T-helper 1 cell treated with Interleukin-12 subunit alpha and Interleukin-12 subunit beta and Interleukin-4 antibody, amounts not matched to agents 30 μg/mL and 1 μg/mL, for 36 hours (primary cell): ENCODE results near the gene AFG3L2.
A peak's percentile ranks its signal among the peaks of the same experiment; 100 is the strongest.
"Not testable (repeated sequence)": the region's sequence is repeated elsewhere in the genome, so short reads cannot be mapped to it uniquely, and the experiment has no call there.

Experiments used
- H3K27ac Mint-ChIP-seq: one replicate; pipeline ENCODE4 v1.8.0; 2021; ENCODE audit warnings: mild to moderate bottlenecking, mixed read lengths
- H3K27me3 Mint-ChIP-seq: one replicate; pipeline ENCODE4 v1.8.0; 2021; ENCODE audit warnings: low read depth, mixed read lengths
- H3K36me3 Mint-ChIP-seq: one replicate; pipeline ENCODE4 v1.8.0; 2021; ENCODE audit warnings: low read depth, mixed read lengths
- H3K4me1 Mint-ChIP-seq: one replicate; pipeline ENCODE4 v1.8.0; 2021; ENCODE audit warnings: low read depth, mixed read lengths
- H3K4me3 Mint-ChIP-seq: one replicate; pipeline ENCODE4 v1.8.0; 2021; ENCODE audit warnings: mild to moderate bottlenecking, moderate library complexity, mixed read lengths
- H3K9me3 Mint-ChIP-seq: one replicate; pipeline ENCODE4 v1.8.0; 2021; ENCODE audit warnings: mixed read lengths

The AFG3L2 gene

GRCh38 chr18:12376754-12377555, at the start of gene AFG3L2:
Gene AFG3L2 (minus strand): TSS chr18:12377227. CDS start chr18:12377082, 145 bp downstream.
- Mint-ChIP-seq H3K9me3 (no peaks in the 10 kb centered on the region), H3K4me1 (peaks cover 31% of the 10 kb centered on the region), H3K4me3 (peak within 1 kb of the TSS; percentile 89), H3K27ac (peak within 1 kb of the TSS; percentile 91), H3K36me3 (no peaks in the 10 kb centered on the region), H3K27me3 (peaks cover 16% of the 10 kb centered on the region)

- H3K4me1 Mint-ChIP-seq = peaks cover 6% of the 10 kb centered on the region
- no peaks in the 10 kb centered on the region for H3K27me3 Mint-ChIP-seq
- H3K36me3 Mint-ChIP-seq = no peaks in the 10 kb centered on the region
- H3K4me3 Mint-ChIP-seq = no peak overlapping the region
- H3K9me3 Mint-ChIP-seq = no peaks in the 10 kb centered on the region
- no peak overlapping the region for H3K27ac Mint-ChIP-seq
These were observed 47.2 kb upstream of the AFG3L2 start for GRCh38 chr18:12424252-12424651.

GRCh38 chr18:12423820-12424219, 46.8 kb upstream of the AFG3L2 start:
- no peaks in the 10 kb centered on the region for H3K36me3 Mint-ChIP-seq
- no peak overlapping the region for H3K4me3 Mint-ChIP-seq
- no peak overlapping the region for H3K27ac Mint-ChIP-seq
- H3K9me3 Mint-ChIP-seq = no peaks in the 10 kb centered on the region
- no peaks in the 10 kb centered on the region for H3K27me3 Mint-ChIP-seq
- H3K4me1 Mint-ChIP-seq = peaks cover 6% of the 10 kb centered on the region

- no peaks in the 10 kb centered on the region for H3K27me3 Mint-ChIP-seq
- no peak overlapping the region for H3K4me3 Mint-ChIP-seq
- H3K9me3 Mint-ChIP-seq = no peaks in the 10 kb centered on the region
- no peak overlapping the region for H3K27ac Mint-ChIP-seq
- peaks cover 6% of the 10 kb centered on the region for H3K4me1 Mint-ChIP-seq
- H3K36me3 Mint-ChIP-seq = no peaks in the 10 kb centered on the region
These were observed 46.4 kb upstream of the AFG3L2 start for GRCh38 chr18:12423393-12423792.

- H3K4me1 Mint-ChIP-seq = peaks cover 6% of the 10 kb centered on the region
- no peaks in the 10 kb centered on the region for H3K27me3 Mint-ChIP-seq
- no peaks in the 10 kb centered on the region for H3K9me3 Mint-ChIP-seq
- H3K27ac Mint-ChIP-seq = no peak overlapping the region
- no peaks in the 10 kb centered on the region for H3K36me3 Mint-ChIP-seq
- H3K4me3 Mint-ChIP-seq = no peak overlapping the region
These were observed 45.9 kb upstream of the AFG3L2 start for GRCh38 chr18:12422936-12423335.

GRCh38 chr18:12421732-12422131, 44.7 kb upstream of the AFG3L2 start:
- H3K27ac Mint-ChIP-seq = no peak overlapping the region
- H3K9me3 Mint-ChIP-seq = no peaks in the 10 kb centered on the region
- peaks cover 6% of the 10 kb centered on the region for H3K4me1 Mint-ChIP-seq
- H3K4me3 Mint-ChIP-seq = no peak overlapping the region
- no peaks in the 10 kb centered on the region for H3K36me3 Mint-ChIP-seq
- no peaks in the 10 kb centered on the region for H3K27me3 Mint-ChIP-seq

- H3K27me3 Mint-ChIP-seq = no peaks in the 10 kb centered on the region
- H3K4me3 Mint-ChIP-seq = peak overlapping the region; percentile 72
- H3K4me1 Mint-ChIP-seq = peaks cover 6% of the 10 kb centered on the region
- H3K9me3 Mint-ChIP-seq = no peaks in the 10 kb centered on the region
- no peak overlapping the region for H3K27ac Mint-ChIP-seq
- H3K36me3 Mint-ChIP-seq = no peaks in the 10 kb centered on the region
These were observed 43.9 kb upstream of the AFG3L2 start for GRCh38 chr18:12420821-12421421.

GRCh38 chr18:12417687-12418086, 40.7 kb upstream of the AFG3L2 start:
- no peaks in the 10 kb centered on the region for H3K9me3 Mint-ChIP-seq
- H3K27me3 Mint-ChIP-seq = no peaks in the 10 kb centered on the region
- no peaks in the 10 kb centered on the region for H3K36me3 Mint-ChIP-seq
- H3K4me1 Mint-ChIP-seq = peaks cover 6% of the 10 kb centered on the region
- no peak overlapping the region for H3K27ac Mint-ChIP-seq
- H3K4me3 Mint-ChIP-seq = no peak overlapping the region

GRCh38 chr18:12416098-12416729, 39.2 kb upstream of the AFG3L2 start:
- H3K27me3 Mint-ChIP-seq = no peaks in the 10 kb centered on the region
- H3K27ac Mint-ChIP-seq = no peak overlapping the region
- peaks cover 5% of the 10 kb centered on the region for H3K4me1 Mint-ChIP-seq
- no peak overlapping the region for H3K4me3 Mint-ChIP-seq
- H3K36me3 Mint-ChIP-seq = no peaks in the 10 kb centered on the region
- no peaks in the 10 kb centered on the region for H3K9me3 Mint-ChIP-seq

- H3K9me3 Mint-ChIP-seq = no peaks in the 10 kb centered on the region
- no peak overlapping the region for H3K27ac Mint-ChIP-seq
- H3K27me3 Mint-ChIP-seq = peaks cover 17% of the 10 kb centered on the region
- no peaks in the 10 kb centered on the region for H3K36me3 Mint-ChIP-seq
- H3K4me3 Mint-ChIP-seq = no peak overlapping the region
- H3K4me1 Mint-ChIP-seq = peaks cover 8% of the 10 kb centered on the region
These were observed 34.4 kb upstream of the AFG3L2 start for GRCh38 chr18:12411456-12411855.

GRCh38 chr18:12410747-12411146, 33.7 kb upstream of the AFG3L2 start:
- H3K27ac Mint-ChIP-seq, H3K4me3 Mint-ChIP-seq, H3K36me3 Mint-ChIP-seq, H3K9me3 Mint-ChIP-seq: not testable (repeated sequence)
- peaks cover 12% of the 10 kb centered on the region for H3K4me1 Mint-ChIP-seq
- H3K27me3 Mint-ChIP-seq = peaks cover 24% of the 10 kb centered on the region

GRCh38 chr18:12410081-12410481, 33.1 kb upstream of the AFG3L2 start:
- Mint-ChIP-seq H3K27me3 (peaks cover 31% of the 10 kb centered on the region), H3K4me3 (no peak overlapping the region), H3K27ac (no peak overlapping the region), H3K36me3 (no peaks in the 10 kb centered on the region), H3K4me1 (peaks cover 14% of the 10 kb centered on the region), H3K9me3 (no peaks in the 10 kb centered on the region)

GRCh38 chr18:12409469-12409868, 32.4 kb upstream of the AFG3L2 start:
- peaks cover 14% of the 10 kb centered on the region for H3K4me1 Mint-ChIP-seq
- H3K4me3 Mint-ChIP-seq = no peak overlapping the region
- H3K27ac Mint-ChIP-seq = no peak overlapping the region
- H3K36me3 Mint-ChIP-seq = no peaks in the 10 kb centered on the region
- no peaks in the 10 kb centered on the region for H3K9me3 Mint-ChIP-seq
- peaks cover 36% of the 10 kb centered on the region for H3K27me3 Mint-ChIP-seq

- no peaks in the 10 kb centered on the region for H3K36me3 Mint-ChIP-seq
- no peaks in the 10 kb centered on the region for H3K9me3 Mint-ChIP-seq
- H3K27ac Mint-ChIP-seq = no peak overlapping the region
- peaks cover 47% of the 10 kb centered on the region for H3K27me3 Mint-ChIP-seq
- peak overlapping the region; percentile 1 for H3K4me3 Mint-ChIP-seq
- H3K4me1 Mint-ChIP-seq = peaks cover 18% of the 10 kb centered on the region
These were observed 31.3 kb upstream of the AFG3L2 start for GRCh38 chr18:12408247-12408869.
